ENCODE measurements around the gene ARL6IP4. TPM values are rescaled to one million over a fixed set of nuclear protein-coding genes. Genes with fewer than 3 reads are reported as not detected.

The ARL6IP4 gene
- total and polyA plus RNA-seq, 2 of the 4 experiments (the other 2 are of a cell fraction): 161 to 254 TPM

DNA sequence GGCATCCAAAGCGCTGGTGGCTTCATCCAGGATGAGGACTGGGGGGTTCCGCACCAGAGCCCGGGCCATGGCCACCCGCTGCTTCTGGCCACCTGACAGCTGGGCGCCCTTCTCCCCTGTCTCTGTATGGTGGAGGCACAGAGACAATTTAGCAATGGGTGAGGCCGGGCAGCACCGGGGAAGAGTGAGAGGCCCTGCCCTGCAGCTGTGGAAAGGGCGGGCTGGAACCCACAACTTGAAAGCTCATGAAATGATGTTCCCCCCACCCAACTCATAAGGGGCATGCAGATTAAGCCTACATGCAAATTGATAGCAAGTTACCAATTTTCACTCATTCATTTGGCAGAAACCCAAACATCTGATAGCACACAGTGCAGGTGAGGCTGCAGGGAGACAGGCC, 48.3 kb upstream of the ARL6IP4 start:
- no peak overlapping the region for H3K23ac ChIP-seq (ENCODE audit: low read depth, low read length)
- in situ Hi-C loops (cut with MboI; ENCODE audit: low sequenced_read_pairs): no loop called here

More for the DNA sequence above, 48.3 kb upstream of the ARL6IP4 start:
- Histone ChIP-seq H4K5ac (ENCODE audit: low read depth, low read length) (no peak overlapping the region), H3K4me3 (ENCODE audit: insufficient read depth, low read depth, low read length) (no peak overlapping the region), H3K4me1 (ENCODE audit: control insufficient read depth, insufficient read depth, low read length) (no peaks in the 10 kb centered on the region), H3K18ac (ENCODE audit: low read depth, low read length) (no peak overlapping the region), H3K36me3 (ENCODE audit: control insufficient read depth, insufficient read depth, low read length) (peaks cover 2% of the 10 kb centered on the region), H3K9ac (ENCODE audit: low read depth, low read length) (no peak overlapping the region), H3K14ac (replicated peaks; ENCODE audit: low read depth, low read length) (no peak overlapping the region), H3K4me2 (ENCODE audit: low read depth, low read length) (no peak overlapping the region), H3K27ac (ENCODE audit: insufficient read depth, low read length) (no peak overlapping the region), H3K9me3 (ENCODE audit: control insufficient read depth, insufficient read depth, low read length) (no peaks in the 10 kb centered on the region), H2BK20ac (ENCODE audit: low read depth, low read length) (no peak overlapping the region), H2BK5ac (ENCODE audit: low read depth, low read length, poor library complexity, severe bottlenecking) (no peak overlapping the region), H3K4ac (ENCODE audit: low read depth, low read length) (no peak overlapping the region), H2AK9ac (replicated peaks; ENCODE audit: low read depth, low read length, poor library complexity) (no peak overlapping the region), H2AFZ (replicated peaks; ENCODE audit: low read length, poor library complexity) (no peak overlapping the region), H2AK5ac (ENCODE audit: low read depth, low read length) (no peak overlapping the region), H3K79me1 (ENCODE audit: low read depth in 1 of 2, low read length in 2 of 2) (no peaks in the 10 kb centered on the region), H3K27me3 (ENCODE audit: control insufficient read depth, insufficient read depth, low read length) (no peaks in the 10 kb centered on the region), H2BK15ac (ENCODE audit: low read depth, low read length) (no peak overlapping the region), H3K9me1 (ENCODE audit: insufficient read depth, low read length) (peaks cover 3% of the 10 kb centered on the region), H4K8ac (ENCODE audit: low read depth in 2 of 2, low read length in 2 of 2) (no peak overlapping the region), H2BK120ac (ENCODE audit: low read depth, low read length) (no peak overlapping the region), H3K56ac (ENCODE audit: extremely low read depth, insufficient read depth, low read length) (no peak overlapping the region), H4K20me1 (ENCODE audit: insufficient read depth, low read length) (no peaks in the 10 kb centered on the region), H4K91ac (ENCODE audit: insufficient read depth, low read depth, low read length) (no peak overlapping the region)
- POLR2A ChIA-PET (ENCODE audit: unreplicated experiment): no interaction called here
- no TSS peak for BruUV-seq (replicated peaks)
- TF ChIP-seq, protein P1, sequence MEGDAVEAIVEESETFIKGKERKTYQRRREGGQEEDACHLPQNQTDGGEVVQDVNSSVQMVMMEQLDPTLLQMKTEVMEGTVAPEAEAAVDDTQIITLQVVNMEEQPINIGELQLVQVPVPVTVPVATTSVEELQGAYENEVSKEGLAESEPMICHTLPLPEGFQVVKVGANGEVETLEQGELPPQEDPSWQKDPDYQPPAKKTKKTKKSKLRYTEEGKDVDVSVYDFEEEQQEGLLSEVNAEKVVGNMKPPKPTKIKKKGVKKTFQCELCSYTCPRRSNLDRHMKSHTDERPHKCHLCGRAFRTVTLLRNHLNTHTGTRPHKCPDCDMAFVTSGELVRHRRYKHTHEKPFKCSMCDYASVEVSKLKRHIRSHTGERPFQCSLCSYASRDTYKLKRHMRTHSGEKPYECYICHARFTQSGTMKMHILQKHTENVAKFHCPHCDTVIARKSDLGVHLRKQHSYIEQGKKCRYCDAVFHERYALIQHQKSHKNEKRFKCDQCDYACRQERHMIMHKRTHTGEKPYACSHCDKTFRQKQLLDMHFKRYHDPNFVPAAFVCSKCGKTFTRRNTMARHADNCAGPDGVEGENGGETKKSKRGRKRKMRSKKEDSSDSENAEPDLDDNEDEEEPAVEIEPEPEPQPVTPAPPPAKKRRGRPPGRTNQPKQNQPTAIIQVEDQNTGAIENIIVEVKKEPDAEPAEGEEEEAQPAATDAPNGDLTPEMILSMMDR (conservative IDR thresholded peaks at IDR 0.05; ENCODE audit: low read depth, low read length): no peak
- TF ChIP-seq, protein P2, sequence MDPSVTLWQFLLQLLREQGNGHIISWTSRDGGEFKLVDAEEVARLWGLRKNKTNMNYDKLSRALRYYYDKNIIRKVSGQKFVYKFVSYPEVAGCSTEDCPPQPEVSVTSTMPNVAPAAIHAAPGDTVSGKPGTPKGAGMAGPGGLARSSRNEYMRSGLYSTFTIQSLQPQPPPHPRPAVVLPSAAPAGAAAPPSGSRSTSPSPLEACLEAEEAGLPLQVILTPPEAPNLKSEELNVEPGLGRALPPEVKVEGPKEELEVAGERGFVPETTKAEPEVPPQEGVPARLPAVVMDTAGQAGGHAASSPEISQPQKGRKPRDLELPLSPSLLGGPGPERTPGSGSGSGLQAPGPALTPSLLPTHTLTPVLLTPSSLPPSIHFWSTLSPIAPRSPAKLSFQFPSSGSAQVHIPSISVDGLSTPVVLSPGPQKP (IDR thresholded peaks at IDR 0.05; ENCODE audit: borderline replicate concordance, low read depth, low read length): no peak
- TF ChIP-seq MAFK (IDR thresholded peaks at IDR 0.05; ENCODE audit: low read depth, low read length): no peak
- no peak for TF ChIP-seq RAD21 (IDR thresholded peaks at IDR 0.05; ENCODE audit: low read length)
- TF ChIP-seq RFX5 (IDR thresholded peaks at IDR 0.05; ENCODE audit: low read depth, low read length): no peak
- no peak for TF ChIP-seq RCOR1 (IDR thresholded peaks at IDR 0.05; ENCODE audit: insufficient replicate concordance, low read length)
- TF ChIP-seq POLR2A (IDR thresholded peaks at IDR 0.05; ENCODE audit: low read depth, low read length): no peak
- no peak for TF ChIP-seq FOS (IDR thresholded peaks at IDR 0.05; ENCODE audit: low read depth, low read length)
- no peak for DNase-seq
- intact Hi-C loops (cut with micrococcal nuclease): no loop called here
- CTCF ChIA-PET: no interaction called here
- no CpG with 5 or more reads among the region's 8 CpGs for WGBS, 2 experiments (ENCODE audit: extremely low coverage in 2 of 2, insufficient read length in 1 of 2)
- dilution Hi-C loops (cut with HindIII; ENCODE audit: low sequenced_read_pairs, unreplicated experiment): no loop called here
- no peak for ATAC-seq (ENCODE audit: low read depth)

Measured in IMR-90 (cell line).